Cardiac septum (tissue), 1 donor: ENCODE results near the gene RGR. TPM values are rescaled to one million over a fixed set of nuclear protein-coding genes. Genes with fewer than 3 reads are reported as not detected.

ENCODE experiments used
- DNase-seq: peaks from one replicate; pipeline ENCODE4 v3.0.0-alpha.2; 2020; ENCODE audit warnings: low spot score
- intact Hi-C: fragments of 100-400 bp; cut with DNase I; formaldehyde crosslinking; loops from one replicate; pipeline ENCODE4 v1.14.0; 2022
- long read RNA-seq: library from polyadenylated mRNA; unstranded; transcript quantifications from one replicate; pipeline ENCODE4 v2.0.0, GENCODE V29; 2021
- total RNA-seq: library from RNA; stranded (reverse); fragmentation: NEBNext Ultra II Directional; extraction: Animal tissue kit (Norgen Biotek cat#: 25700); gene quantifications from one replicate; pipeline ENCODE4 v1.2.1, GENCODE V29; 2021
- donor health status: DM: no; HTN: no; CAD: no.

The RGR gene
- total RNA-seq: not detected
- long read RNA-seq: 0 reads

DNA sequence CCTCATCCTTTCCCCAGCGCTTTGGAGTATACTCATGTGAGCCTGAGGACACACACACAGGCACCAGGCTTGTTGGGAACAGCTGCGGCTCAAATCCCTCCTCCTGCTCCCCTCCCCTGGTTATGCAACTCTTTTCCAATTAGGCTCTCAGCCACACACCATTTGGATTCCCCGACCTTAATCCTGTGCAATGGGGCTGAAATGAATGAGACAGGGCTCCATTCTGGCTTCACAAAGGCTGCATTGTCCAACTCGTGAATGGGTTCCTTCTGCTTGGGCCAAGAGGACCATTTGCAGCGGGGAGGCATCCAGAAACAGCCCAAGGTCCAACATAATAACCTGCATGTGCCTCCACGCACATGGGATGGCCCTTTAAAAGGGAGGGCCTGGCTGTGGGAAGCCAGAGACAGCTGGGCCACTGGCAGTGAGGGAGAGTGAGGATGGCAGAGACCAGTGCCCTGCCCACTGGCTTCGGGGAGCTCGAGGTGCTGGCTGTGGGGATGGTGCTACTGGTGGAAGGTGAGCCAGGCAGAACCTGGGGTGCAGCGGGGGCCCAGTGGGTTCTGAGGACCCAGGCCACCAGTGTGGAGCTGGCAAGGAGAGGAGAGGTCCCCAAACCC, at the start of gene RGR:
Gene RGR (plus strand): TSS at position 403 of the 620 bp plus-strand sequence. CDS start 38 bp downstream, at position 441.
- intact Hi-C loops: no loop called here
- DNase-seq: no peak

GRCh38 chr10:84196083-84196482, 48.8 kb upstream of the RGR start:
- intact Hi-C loops: loop anchor here (5.0 kb wide), 1 partner anchor 49 kb away; no protein-coding TSS in a partner anchor
- no peak for DNase-seq

- DNase-seq: no peak
- intact Hi-C loops: loop anchor here (5.0 kb wide), 1 partner anchor 50 kb away; no protein-coding TSS in a partner anchor
Observed at GRCh38 chr10:84196941-84197340, 47.9 kb upstream of the RGR start.

GRCh38 chr10:84197643-84198042, 47.2 kb upstream of the RGR start:
- intact Hi-C loops: loop anchor here (5.0 kb wide), 1 partner anchor 50 kb away; no protein-coding TSS in a partner anchor
- no peak for DNase-seq

DNA sequence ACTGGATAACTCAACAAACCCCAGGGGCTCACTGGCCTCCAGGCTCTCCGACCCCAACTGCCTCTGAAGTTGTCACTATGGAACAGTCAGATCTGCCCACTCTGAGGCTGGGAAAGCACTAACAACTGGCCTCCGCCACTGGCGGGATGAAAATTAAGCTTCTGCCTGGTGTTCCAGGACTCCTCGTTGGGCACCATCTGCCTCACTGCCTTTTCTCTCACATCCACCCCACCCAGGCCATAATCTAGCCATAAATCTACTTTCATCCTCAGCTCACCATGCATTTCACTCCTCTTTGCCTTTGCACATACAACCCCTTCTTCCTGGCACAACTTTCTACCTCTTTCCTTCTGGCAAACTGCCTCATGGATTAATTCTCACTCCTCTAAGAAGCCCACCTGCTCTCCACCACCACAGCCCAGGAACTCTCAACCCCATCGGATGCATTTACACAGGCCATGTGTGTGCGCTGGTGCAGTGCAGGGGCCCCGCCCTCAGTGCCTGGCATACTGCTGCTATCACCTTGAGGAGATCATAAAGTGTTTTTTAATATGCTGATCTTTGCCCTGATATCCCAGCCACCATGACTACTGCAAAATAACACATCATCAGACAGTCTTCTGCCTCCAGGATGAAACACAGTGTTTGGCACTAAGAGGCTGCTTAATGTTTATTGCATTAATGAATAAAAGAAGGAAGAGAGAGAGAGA, 46.5 kb upstream of the RGR start:
- intact Hi-C loops: loop anchor here (5.0 kb wide), 1 partner anchor 51 kb away; no protein-coding TSS in a partner anchor
- no peak for DNase-seq

DNA sequence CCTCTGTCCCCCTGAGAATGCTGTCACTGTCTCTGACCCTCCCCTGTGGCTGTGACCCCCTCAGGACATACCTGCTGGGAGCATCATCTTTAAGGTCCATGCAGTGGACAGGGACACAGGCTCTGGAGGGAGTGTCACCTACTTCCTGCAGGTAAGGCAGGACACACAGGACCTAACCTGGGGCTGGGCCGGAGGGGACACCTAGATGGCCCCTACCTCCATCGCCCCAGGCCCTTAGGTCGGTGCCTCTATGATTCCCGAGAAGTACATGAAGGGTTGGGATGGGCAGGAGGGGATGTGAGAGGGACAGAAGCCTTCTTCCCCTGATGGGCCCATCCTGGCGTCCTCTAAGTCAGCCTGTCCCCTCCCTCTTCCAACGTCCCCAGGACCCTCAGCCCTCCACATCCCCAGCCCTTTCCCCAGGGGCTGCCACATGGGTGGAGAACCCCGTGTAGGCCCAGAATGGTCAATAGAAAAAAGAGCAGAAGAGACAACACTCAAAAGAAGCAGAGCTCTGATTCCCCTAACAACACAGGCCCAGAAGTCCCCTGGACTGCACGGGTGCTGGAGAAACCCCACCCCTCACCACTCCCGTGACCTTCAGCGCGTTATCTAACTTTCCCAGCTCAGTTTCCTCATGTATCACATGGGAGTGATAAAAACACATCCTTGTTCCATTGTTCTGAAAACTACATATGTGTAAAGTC, 44.2 kb upstream of the RGR start:
- intact Hi-C loops: no loop called here
- DNase-seq: no peak

DNA sequence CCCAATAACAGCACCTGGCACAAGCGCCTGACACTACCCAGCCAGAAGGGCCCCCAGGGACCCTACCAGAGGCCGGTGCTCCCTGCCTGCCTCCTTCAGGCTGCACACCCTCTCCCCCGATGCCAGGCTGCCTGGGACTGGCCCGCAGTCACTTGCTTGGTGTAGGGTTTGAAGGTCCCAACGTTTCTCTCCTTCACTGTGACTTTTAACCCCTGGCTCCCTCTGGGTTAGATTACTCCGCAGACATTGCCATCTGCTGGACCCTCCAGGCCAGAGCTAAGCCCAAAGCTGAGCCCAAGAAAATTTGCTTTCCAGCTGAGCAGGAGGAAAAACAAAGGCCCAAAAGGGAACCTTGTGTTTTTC, 43.6 kb upstream of the RGR start:
- no peak for DNase-seq

GRCh38 chr10:84201682-84202081, 43.2 kb upstream of the RGR start:
- no peak for DNase-seq
- intact Hi-C loops: no loop called here

More for the DNA sequence above, 43.6 kb upstream of the RGR start:
- intact Hi-C loops: no loop called here

DNA sequence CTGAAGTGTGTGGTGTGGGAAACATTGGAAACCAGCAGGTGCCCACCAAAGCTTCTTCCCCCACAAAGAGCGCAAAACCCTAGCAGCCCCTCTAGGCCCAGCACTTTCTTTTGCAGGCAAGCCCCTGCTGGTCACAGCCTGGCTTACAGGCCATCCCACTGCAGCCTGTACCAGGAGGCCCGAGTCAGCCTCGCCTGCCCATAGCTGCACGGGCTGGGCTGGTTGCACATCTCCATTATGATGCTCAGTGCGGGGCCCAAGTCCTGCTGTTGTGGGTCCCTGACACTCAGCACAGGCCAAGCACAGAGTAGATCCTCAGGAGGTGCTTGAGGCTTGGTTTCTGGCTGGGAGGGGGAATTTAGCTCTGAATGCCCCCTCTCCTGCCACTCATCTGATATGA, 42.5 kb upstream of the RGR start:
- no peak for DNase-seq
- intact Hi-C loops: no loop called here

DNA sequence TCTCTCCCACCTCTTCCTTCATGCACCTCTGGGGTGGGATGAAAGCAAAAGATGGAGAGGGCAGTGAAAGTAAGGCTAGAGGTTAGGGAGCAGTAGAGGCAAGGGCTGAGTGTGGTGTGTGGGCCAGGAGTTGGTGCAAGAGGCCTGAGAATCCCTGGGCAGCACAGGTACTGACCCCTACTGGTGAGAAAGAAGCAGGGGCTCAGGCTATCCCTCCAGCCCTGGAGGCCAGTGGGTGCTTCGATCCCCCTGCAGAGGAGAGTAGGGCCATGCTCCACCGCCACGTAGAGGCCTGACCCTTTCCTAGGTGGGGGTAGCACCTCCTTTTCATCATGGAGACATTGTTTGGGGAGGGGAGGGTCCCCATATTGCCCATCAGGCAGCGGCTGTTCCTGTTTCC, 40.7 kb upstream of the RGR start:
- DNase-seq: no peak
- intact Hi-C loops: no loop called here

GRCh38 chr10:84204610-84205009, 40.2 kb upstream of the RGR start:
- intact Hi-C loops: no loop called here
- no peak for DNase-seq

DNA sequence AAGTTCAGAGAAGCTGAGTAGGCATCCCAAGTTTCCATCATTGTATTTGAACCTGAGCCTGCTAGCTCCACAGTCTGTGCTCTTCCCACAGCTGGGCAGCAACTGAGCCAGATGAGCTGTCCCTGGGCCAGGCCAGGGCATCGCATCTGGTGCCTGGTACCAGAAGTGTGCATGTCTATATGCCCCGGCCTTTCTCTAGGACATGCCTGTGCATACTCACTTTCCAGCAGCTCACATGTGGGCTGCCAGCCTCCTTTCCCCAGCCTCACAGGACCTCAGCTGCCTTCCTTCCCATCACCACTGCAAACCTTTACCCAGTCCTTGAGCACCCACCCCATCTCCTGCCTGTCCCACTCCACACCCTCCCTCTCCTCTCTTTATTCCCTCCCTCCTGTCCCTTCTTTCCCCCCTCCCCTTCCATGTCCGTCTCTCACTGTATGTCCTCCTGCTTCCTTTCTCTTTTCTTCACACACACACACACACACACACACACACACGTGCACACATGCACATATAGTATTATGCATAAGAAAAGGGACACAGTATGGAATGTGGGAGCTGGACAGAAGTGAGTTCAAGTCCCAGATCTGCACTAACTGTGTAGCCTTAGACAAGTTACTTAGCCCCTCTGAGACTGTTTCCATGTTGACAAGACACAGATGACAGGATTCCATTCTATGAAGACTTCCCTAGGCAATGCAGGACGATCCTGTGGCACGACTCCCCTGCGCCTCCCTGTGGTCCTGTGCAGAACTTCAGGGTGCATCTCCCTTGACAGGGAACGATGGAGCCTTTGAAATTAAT, 39.6 kb upstream of the RGR start:
- intact Hi-C loops: no loop called here

DNA sequence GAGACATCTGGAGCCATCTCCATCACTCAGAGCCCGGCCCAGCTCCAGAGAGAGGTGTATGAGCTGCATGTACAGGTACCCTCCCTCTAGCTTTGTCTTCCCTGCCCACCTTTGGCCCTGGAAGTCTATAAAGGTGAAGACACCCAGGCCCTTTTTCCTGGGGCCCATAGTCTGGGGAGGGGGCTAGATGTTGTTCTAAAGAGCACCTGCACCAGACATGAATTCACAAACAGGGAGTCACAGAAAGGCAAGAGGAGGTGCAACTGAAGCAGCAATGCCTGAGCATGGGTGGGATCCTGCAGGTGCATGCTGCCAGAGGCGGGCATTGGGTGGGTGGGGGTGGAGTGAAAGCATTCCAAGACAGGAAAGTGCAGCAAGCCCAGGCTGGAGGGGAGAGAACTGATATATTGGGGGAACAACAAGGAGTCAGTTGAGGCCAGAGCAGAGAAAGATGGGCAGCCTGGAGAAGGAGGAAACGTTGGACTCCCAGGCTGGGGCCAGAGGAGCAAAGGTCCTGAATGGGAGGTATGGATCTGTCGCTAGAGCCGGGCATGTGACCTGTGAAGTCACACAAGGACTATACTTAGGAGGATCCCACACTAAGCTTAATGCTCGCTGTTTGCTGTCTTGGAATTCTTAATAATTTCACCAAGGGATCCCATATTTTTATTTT, 38.9 kb upstream of the RGR start:
- intact Hi-C loops: no loop called here
- peak; percentile 41 for DNase-seq

More for the DNA sequence above, 39.6 kb upstream of the RGR start:
- peak; percentile 76 for DNase-seq

GRCh38 chr10:84208023-84208422, 36.8 kb upstream of the RGR start:
- intact Hi-C loops: no loop called here
- peak; percentile 60 for DNase-seq

DNA sequence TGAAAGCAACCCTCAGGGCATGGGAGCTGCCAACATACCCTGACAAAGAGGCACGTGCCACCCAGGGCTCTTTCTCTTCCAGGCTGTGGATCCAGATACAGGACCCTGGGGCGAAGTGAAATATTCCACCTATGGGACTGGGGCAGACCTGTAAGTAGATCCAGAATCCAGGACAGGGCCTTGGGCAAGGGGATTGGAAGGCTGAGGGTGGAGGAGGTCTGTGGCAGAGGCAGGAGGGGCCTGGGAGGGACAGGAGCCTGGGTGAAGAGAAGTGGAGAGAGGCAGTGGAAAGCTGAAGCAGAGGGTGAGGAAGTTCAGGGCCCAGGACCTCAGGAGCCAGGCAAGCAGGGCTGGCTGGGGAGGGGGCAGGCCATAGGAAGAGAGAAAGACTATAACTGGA, 33.3 kb upstream of the RGR start:
- intact Hi-C loops: no loop called here
- peak; percentile 14 for DNase-seq

DNA sequence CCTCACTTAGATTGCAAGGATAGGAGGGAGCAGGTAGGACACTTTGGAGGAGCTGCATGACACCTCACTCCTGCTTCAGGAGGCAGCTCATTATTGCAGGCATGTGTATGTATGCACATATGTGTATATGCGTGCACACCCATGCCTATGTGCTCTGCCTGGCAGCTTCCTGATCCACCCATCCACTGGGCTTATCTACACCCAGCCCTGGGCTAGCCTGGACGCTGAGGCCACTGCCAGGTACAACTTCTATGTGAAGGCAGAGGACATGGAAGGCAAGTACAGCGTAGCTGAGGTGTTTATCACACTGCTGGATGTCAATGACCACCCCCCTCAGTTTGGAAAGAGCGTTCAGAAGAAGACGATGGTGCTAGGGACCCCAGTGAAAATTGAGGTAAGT, 32.8 kb upstream of the RGR start:
- intact Hi-C loops: no loop called here
- DNase-seq: peak; percentile 53

DNA sequence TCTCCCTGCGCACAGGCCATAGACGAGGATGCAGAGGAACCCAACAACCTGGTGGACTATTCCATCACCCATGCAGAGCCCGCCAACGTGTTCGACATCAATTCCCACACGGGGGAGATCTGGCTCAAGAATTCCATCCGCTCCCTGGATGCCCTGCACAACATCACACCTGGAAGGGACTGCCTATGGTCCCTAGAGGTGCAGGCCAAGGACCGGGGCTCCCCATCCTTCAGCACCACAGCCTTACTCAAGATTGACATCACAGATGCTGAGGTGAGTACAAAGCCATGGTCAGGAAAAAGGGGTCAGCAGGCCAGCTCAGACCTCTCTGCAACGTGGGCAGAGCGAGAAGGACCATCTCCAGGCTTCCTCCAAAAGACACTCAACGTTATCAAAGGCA, 31.8 kb upstream of the RGR start:
- intact Hi-C loops: no loop called here
- DNase-seq: peak; percentile 63

DNA sequence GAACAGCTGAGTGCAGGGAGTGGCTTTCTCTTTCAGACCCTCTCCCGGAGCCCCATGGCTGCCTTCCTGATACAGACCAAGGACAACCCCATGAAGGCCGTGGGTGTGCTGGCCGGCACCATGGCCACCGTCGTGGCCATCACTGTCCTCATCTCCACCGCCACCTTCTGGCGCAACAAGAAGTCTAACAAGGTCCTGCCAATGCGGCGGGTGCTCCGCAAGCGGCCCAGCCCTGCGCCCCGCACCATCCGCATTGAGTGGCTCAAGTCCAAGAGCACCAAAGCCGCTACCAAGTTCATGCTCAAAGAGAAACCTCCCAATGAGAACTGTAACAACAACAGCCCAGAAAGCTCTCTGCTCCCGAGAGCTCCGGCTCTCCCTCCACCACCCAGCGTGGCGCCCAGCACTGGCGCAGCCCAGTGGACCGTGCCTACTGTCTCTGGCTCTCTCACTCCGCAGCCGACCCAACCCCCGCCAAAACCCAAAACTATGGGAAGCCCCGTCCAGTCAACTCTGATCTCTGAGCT, 30.7 kb upstream of the RGR start:
- intact Hi-C loops: no loop called here
- peak; percentile 63 for DNase-seq

- intact Hi-C loops: no loop called here
- DNase-seq: peak; percentile 64
Observed at GRCh38 chr10:84214612-84215235, 30.1 kb upstream of the RGR start.
